Common myeloid progenitor, CD34-positive (primary cell): ENCODE results near the gene GCNT2.
"Not testable (repeated sequence)": the region's sequence is repeated elsewhere in the genome, so short reads cannot be mapped to it uniquely, and the experiment has no call there.

ENCODE experiments used
- CTCF ChIA-PET: fragments of 350-600 bp; sonication (Branson Sonifier 250); formaldehyde crosslinking; loops from one replicate; lab custom pipeline; 2021; ENCODE audit warnings: antibody characterized with exemption; lab: Charles Lee
- POLR2A ChIA-PET: fragments of 350-600 bp; sonication (Branson Sonifier 250); formaldehyde crosslinking; loops from one replicate; lab custom pipeline; 2021; ENCODE audit warnings: antibody characterized with exemption; lab: Charles Lee
- DNase-seq, 3 donors: peaks; one replicate each; pipeline versions ENCODE4 v3.0.0 to v3.0.0-alpha.2; 2013
- H3K27ac ChIP-seq, 2 experiments: 1 replicate in 1 of 2; 2 replicates in 1 of 2; pipeline ENCODE4 v1.7.0; 2013; ENCODE audit warnings: inconsistent platforms in 2 of 2, low read length in 2 of 2, mild to moderate bottlenecking in 2 of 2, low read depth in 1 of 2, moderate library complexity in 1 of 2; ENCODE audit not compliant: severe bottlenecking in 2 of 2, insufficient read depth in 1 of 2, poor library complexity in 1 of 2
- H3K27me3 ChIP-seq, 5 experiments: replicated peaks in 2 of 5; 1 replicate in 3 of 5; 2 replicates in 2 of 5; pipeline versions ENCODE4 v1.6.1 to v1.7.0; 2013; ENCODE audit warnings: low read length in 4 of 5, mild to moderate bottlenecking in 2 of 5, moderate library complexity in 2 of 5, inconsistent platforms in 1 of 5; ENCODE audit not compliant: insufficient read depth in 5 of 5, control insufficient read depth in 4 of 5
- H3K36me3 ChIP-seq, 4 experiments: 1 replicate in 2 of 4; 2 replicates in 2 of 4; pipeline versions ENCODE4 v1.6.1 to v1.7.0; 2013; ENCODE audit warnings: low read length in 3 of 4, control low read depth in 1 of 4, mild to moderate bottlenecking in 1 of 4; ENCODE audit not compliant: control insufficient read depth in 4 of 4, insufficient read depth in 4 of 4
- H3K4me1 ChIP-seq, 4 experiments: 1 replicate in 3 of 4; 2 replicates in 1 of 4; pipeline versions ENCODE4 v1.6.1 to v1.7.1; 2013; ENCODE audit warnings: low read length in 3 of 4, mild to moderate bottlenecking in 3 of 4, control low read depth in 1 of 4, inconsistent platforms in 1 of 4, moderate library complexity in 1 of 4; ENCODE audit not compliant: control insufficient read depth in 4 of 4, insufficient read depth in 4 of 4; ENCODE audit errors: control extremely low read depth in 1 of 4
- H3K4me3 ChIP-seq, 7 experiments: 1 replicate in 4 of 7; 2 replicates in 3 of 7; pipeline versions ENCODE4 v1.5.1 to v1.7.0; 2013; ENCODE audit warnings: mild to moderate bottlenecking in 7 of 7, low read length in 6 of 7, moderate library complexity in 6 of 7, inconsistent platforms in 2 of 7, low read depth in 2 of 7, control low read depth in 1 of 7; ENCODE audit not compliant: insufficient read depth in 4 of 7, control insufficient read depth in 1 of 7; ENCODE audit errors: extremely low read depth in 1 of 7
- H3K9me3 ChIP-seq, 5 experiments: 1 replicate in 4 of 5; 2 replicates in 1 of 5; pipeline versions ENCODE4 v1.6.1 to v1.7.1; 2013; ENCODE audit warnings: low read length in 4 of 5, mild to moderate bottlenecking in 2 of 5, inconsistent platforms in 1 of 5, low read depth in 1 of 5, moderate library complexity in 1 of 5; ENCODE audit not compliant: control insufficient read depth in 4 of 5, insufficient read depth in 2 of 5; ENCODE audit errors: control extremely low read depth in 1 of 5
- whole genome bisulfite sequencing: methylation state at CpG from one replicate; pipeline ENCODE4 v1.1.5; 2013; ENCODE audit not compliant: insufficient coverage; 5-methylcytosine and 5-hydroxymethylcytosine counted together

GCNT2 gene

GRCh38 chr6:10659699-10660348, 138.7 kb downstream of the GCNT2 start:
- Histone ChIP-seq H3K27ac (no peak overlapping the region), H3K4me3 (peak overlapping the region in 5 of 7 experiments; percentile 14 to 64 (median 45)), H3K9me3 (no peaks in the 10 kb centered on the region), H3K36me3 (no peaks in the 10 kb centered on the region), H3K4me1 (peaks cover 4 to 16% (median 12%) of the 10 kb centered on the region in 4 experiments), H3K27me3 (no peaks in the 10 kb centered on the region)
- CTCF ChIA-PET, result no interaction called here
- DNase-seq, result no peak
- POLR2A ChIA-PET, result no interaction called here
- 93% methylated on average over 30 of the region's 48 CpGs for WGBS

DNA sequence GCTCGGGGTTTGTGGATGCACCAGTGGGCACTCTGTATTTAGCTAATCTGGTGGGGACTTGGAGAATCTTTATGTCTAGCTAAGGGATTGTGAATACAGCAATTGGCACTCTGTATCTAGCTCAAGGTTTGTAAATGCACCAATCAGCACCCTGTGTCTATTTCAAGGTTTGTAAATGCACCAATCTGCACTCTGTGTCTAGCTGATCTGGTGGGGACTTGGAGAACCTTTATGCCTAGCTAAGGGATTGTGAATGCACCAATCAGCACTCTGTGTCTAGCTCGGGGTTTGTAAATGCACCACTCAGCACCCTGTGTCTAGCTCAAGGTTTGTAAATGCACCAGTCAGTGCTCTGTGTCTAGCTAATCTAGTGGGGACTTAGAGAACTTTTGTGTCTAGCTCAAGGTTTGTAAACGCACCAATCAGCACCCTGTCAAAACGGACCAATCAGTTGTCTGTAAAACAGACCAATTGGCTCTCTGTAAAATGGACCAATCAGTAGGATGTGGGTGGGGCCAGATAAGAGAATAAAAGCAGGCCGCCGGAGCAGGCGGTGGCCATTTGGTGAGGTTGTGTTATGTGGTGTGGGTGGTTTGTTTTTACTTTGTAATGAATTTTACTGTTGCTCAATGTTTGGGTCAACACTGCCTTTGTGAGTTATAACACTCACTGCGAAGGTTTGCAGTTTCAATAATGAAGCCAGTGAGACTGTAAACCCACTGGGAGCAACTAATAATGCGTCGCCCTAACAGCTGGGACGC, 139.5 kb downstream of the GCNT2 start:
- H3K9me3 ChIP-seq, H3K27ac ChIP-seq, POLR2A ChIA-PET, H3K27me3 ChIP-seq, H3K36me3 ChIP-seq, CTCF ChIA-PET, H3K4me3 ChIP-seq, DNase-seq: not testable (repeated sequence)
- WGBS, result 97% methylated on average over 9 of the region's 11 CpGs
- H3K4me1 ChIP-seq, result peaks cover 0 to 15% (median 7%) of the 10 kb centered on the region in 4 experiments

DNA sequence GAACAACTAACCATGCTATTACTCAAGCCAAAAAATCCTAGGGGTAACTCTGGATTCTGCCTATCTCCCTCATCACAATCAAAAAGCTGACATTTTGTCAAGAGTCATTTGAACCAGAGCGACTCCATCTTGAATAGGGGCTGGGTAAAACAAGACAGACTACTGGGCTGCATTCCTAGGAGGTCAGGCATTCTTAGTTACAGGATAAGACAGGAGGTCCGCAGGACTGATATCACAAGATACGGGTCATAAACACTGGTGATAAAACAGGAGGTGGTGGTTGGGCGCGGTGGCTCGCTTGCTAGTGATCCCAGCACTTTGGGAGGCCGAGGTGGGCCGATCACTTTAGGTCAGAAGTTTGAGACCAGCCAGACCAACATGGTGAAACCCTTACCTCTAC, 141.1 kb downstream of the GCNT2 start:
- Histone ChIP-seq H3K27ac (no peak overlapping the region), H3K36me3 (no peaks in the 10 kb centered on the region), H3K27me3 (no peaks in the 10 kb centered on the region), H3K4me1 (peaks cover 0 to 12% (median 2%) of the 10 kb centered on the region in 4 experiments), H3K4me3 (no peak overlapping the region), H3K9me3 (no peaks in the 10 kb centered on the region)
- POLR2A ChIA-PET, result no interaction called here
- DNase-seq, result no peak
- CTCF ChIA-PET, result no interaction called here
- WGBS, result 98% methylated on average over 7 of the region's 8 CpGs

GRCh38 chr6:10662742-10663141, 141.6 kb downstream of the GCNT2 start:
- ChIA-PET CTCF (no interaction called here), POLR2A (no interaction called here)
- no peak overlapping the region for H3K4me3 ChIP-seq
- H3K9me3 ChIP-seq, result no peaks in the 10 kb centered on the region
- DNase-seq, result no peak
- whole genome bisulfite sequencing, result 100% methylated on average over 2 of the region's 2 CpGs
- H3K36me3 ChIP-seq, result no peaks in the 10 kb centered on the region
- H3K27me3 ChIP-seq, result no peaks in the 10 kb centered on the region
- H3K4me1 ChIP-seq, result peaks cover 0 to 9% (median under 1%) of the 10 kb centered on the region in 4 experiments
- no peak overlapping the region for H3K27ac ChIP-seq

DNA sequence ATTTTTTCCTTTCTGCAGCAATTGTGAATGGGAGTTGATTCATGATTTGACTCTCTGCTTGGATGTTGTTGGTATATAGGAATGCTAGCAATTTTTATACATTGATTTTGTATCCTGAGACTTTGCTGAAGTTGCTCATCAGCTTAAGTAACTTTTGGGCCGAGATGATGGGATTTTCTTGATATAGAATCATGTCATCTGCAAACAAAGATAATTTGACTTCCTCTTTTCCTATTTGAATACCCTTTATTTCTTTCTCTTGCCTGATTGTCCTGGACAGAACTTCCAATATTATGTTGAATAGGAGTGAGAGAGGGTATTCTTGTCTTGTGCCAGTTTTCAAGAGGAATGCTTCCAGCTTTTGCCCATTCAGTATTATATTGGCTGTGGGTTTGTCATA, 144.4 kb downstream of the GCNT2 start:
- H3K27ac ChIP-seq, POLR2A ChIA-PET, H3K4me3 ChIP-seq, CTCF ChIA-PET, H3K4me1 ChIP-seq, H3K9me3 ChIP-seq, H3K36me3 ChIP-seq, H3K27me3 ChIP-seq: not testable (repeated sequence)
- WGBS, result no CpG with 5 or more reads among the region's 1 CpG
- DNase-seq, result peak in 2 of 3 donors; percentile 37 to 54

DNA sequence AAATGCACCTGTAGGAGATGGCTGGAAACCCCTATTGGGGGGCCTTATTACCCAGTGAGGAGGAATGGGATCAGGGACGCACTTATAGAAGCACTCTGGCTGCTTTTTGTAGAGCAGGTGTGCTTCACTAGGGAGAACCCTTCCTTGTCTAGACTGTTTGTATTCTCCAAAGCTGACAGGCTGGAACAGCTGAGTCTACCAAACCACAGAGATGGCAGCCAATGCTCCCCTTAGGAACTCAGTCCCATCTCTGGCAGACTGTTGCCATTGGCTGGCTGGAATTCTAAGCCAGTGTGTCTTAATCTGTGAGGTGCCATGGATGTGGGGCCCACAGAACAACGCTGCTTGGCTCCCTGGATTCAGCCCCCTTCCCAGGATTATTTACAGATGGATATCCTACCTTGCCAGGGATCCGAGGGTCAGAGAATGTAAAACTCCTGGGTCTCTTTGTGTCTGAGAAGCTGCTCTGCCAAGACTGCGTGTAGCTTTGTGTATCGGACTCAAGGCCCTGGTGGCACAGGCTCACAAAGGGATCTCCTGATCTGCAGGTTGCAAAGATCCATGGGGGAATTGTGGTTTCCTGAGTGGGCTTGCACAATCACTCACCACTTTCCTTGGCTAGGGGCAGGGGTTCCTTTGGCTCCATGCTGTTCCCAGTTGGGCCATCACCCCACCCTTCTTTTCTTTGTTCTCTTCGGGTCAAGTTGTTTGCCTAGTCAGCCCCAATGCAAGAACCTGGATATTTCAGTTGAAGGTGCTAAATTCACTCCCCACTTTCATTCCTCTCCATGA, 147.2 kb downstream of the GCNT2 start:
- Histone ChIP-seq H3K9me3 (no peaks in the 10 kb centered on the region), H3K4me1 (peaks cover 0 to 6% (median 0%) of the 10 kb centered on the region in 4 experiments), H3K36me3 (no peaks in the 10 kb centered on the region), H3K27me3 (no peaks in the 10 kb centered on the region), H3K4me3 (no peak overlapping the region), H3K27ac (no peak overlapping the region)
- no peak for DNase-seq
- ChIA-PET CTCF (no interaction called here), POLR2A (no interaction called here)
- 93% methylated on average over 6 of the region's 6 CpGs for WGBS

GRCh38 chr6:10676403-10676802, 155.3 kb downstream of the GCNT2 start:
- CTCF ChIA-PET, result no interaction called here
- H3K4me3 ChIP-seq, result no peak overlapping the region
- no peak overlapping the region for H3K27ac ChIP-seq
- H3K4me1 ChIP-seq, result no peaks in the 10 kb centered on the region
- H3K36me3 ChIP-seq, result no peaks in the 10 kb centered on the region
- POLR2A ChIA-PET, result no interaction called here
- H3K9me3 ChIP-seq, result no peaks in the 10 kb centered on the region
- DNase-seq, result no peak
- WGBS, result 99% methylated on average over 7 of the region's 7 CpGs
- H3K27me3 ChIP-seq, result no peaks in the 10 kb centered on the region
